Osteocyte (in vitro differentiated cells): ENCODE measurements around the gene MSANTD1. TPM values are rescaled to one million over a fixed set of nuclear protein-coding genes. Genes with fewer than 3 reads are reported as not detected.

Experiments used
- DNase-seq: peaks from one replicate; pipeline ENCODE4 v3.0.0; 2021; ENCODE audit warnings: mixed read lengths; ENCODE audit not compliant: unreplicated experiment; ENCODE audit errors: extremely low spot score
- H3K27ac Mint-ChIP-seq: one replicate; pipeline ENCODE4 v1.8.0; 2021; ENCODE audit warnings: mild to moderate bottlenecking, mixed read lengths; ENCODE audit not compliant: unreplicated experiment
- H3K27me3 Mint-ChIP-seq: one replicate; pipeline ENCODE4 v1.8.0; 2021; ENCODE audit warnings: mixed read lengths; ENCODE audit not compliant: unreplicated experiment
- H3K36me3 Mint-ChIP-seq: one replicate; pipeline ENCODE4 v1.8.0; 2021; ENCODE audit warnings: mixed read lengths; ENCODE audit not compliant: unreplicated experiment
- H3K4me1 Mint-ChIP-seq: one replicate; pipeline ENCODE4 v1.8.0; 2021; ENCODE audit warnings: mixed read lengths; ENCODE audit not compliant: unreplicated experiment
- H3K4me3 Mint-ChIP-seq: one replicate; pipeline ENCODE4 v1.8.0; 2021; ENCODE audit warnings: mild to moderate bottlenecking, moderate library complexity, mixed read lengths; ENCODE audit not compliant: unreplicated experiment
- H3K9me3 Mint-ChIP-seq: one replicate; pipeline ENCODE4 v1.8.0; 2021; ENCODE audit warnings: mixed read lengths; ENCODE audit not compliant: unreplicated experiment
- CTCF ChIP-seq: fragments of 200-600 bp; sonication (generic); IDR thresholded peaks from 2 replicates; pipeline ENCODE4 v1.5.0; 2021; ENCODE audit warnings: antibody characterized with exemption, mild to moderate bottlenecking, moderate library complexity
- total RNA-seq: library from RNA; stranded (reverse); gene quantifications from 2 replicates; pipeline ENCODE4 v1.2.1, GENCODE V29; 2021

The MSANTD1 gene
- total RNA-seq, 1 donor from 2014 or later: 0.83 TPM

DNA sequence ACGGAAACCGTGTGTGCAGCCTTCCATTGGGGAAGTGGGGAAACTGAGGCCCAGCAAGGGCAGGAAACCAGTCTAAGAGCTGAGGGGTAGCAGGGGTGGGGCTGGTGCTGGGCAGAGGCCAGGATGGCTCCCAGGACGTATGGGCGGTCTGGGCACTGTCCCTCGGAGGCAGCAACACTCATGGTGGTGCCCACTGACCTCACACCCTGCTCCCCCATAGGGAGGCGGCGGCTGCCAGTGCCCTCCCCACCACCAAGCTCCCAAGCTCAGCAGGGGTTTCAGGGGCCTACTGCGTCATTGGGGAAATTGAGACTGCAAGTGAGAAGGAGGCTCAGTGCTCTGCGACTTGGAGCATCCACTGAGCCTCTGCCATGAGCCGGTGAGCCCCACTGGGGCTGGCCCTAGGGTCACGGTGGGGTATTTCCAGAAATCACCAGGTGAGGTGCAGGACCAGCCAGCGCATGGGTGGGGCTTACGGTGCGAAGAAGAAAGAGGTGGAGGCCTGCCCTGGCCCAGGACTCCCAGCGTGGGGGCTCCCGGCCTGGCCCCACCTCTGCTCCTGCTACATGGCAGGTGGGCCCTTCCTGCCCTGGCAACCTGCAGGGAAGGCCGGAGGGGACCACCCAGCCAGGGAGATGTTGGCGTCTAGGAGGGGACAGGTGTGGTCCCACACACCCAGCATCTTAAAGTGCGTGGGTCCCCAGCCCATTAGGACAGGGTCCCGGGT is 915 bp downstream of the MSANTD1 start:
- no peak overlapping the region for H3K27ac Mint-ChIP-seq
- H3K27me3 Mint-ChIP-seq: no peaks in the 10 kb centered on the region
- no peaks in the 10 kb centered on the region for H3K36me3 Mint-ChIP-seq
- TF ChIP-seq CTCF: no peak
- H3K9me3 Mint-ChIP-seq: no peaks in the 10 kb centered on the region
- DNase-seq: no peak
- no peaks in the 10 kb centered on the region for H3K4me1 Mint-ChIP-seq
- no peak overlapping the region for H3K4me3 Mint-ChIP-seq

- Mint-ChIP-seq H3K9me3 (no peaks in the 10 kb centered on the region), H3K27ac (no peak overlapping the region), H3K4me3 (no peak overlapping the region), H3K27me3 (no peaks in the 10 kb centered on the region), H3K36me3 (no peaks in the 10 kb centered on the region), H3K4me1 (no peaks in the 10 kb centered on the region)
- no peak for DNase-seq
- no peak for TF ChIP-seq CTCF
Measured at GRCh38 chr4:3250438-3250955, 1.5 kb downstream of the MSANTD1 start.

- Mint-ChIP-seq H3K27ac (no peak overlapping the region), H3K9me3 (no peaks in the 10 kb centered on the region), H3K36me3 (no peaks in the 10 kb centered on the region), H3K27me3 (no peaks in the 10 kb centered on the region), H3K4me1 (no peaks in the 10 kb centered on the region), H3K4me3 (no peak overlapping the region)
- TF ChIP-seq CTCF: no peak
- DNase-seq: no peak
Measured at GRCh38 chr4:3250956-3251690, 2.2 kb downstream of the MSANTD1 start.

DNA sequence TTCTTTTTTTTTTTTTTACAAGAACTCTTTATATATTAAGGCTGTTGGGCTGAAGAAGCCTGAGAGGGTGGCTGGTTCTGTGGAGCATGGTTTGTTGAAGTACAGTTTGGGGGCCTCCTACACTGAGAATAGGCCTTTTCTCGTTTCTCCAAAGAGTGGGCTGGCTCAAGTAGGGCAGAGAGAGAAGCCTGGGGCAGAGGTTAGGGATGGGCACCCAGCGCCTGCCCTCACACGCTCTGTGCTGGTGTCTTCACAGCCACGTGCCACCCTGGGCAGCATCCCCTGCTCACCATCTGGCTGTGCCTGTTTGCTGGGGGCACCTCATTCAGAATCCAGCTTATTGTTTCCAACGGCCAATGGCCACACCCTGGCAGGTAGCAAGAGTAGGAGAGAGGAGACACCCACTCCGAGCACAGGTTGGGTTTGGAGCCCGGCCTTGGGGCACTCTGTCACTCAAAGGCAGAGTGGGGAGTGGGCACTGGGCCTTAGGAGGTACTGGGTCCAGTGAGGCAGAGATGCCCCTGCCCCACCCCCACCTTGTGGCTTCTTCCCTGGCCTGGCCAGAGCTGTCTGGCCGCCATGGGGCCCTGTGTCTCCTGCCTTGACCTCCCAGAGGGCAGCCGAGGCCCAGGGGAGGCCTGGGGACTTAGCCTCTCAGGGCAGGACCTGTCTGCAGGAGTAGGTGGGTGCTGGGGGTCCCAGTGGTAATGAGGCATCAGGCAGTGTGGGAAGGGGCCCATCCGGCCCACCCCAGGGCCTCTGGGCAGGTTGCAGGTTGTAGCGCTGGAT is 2.9 kb downstream of the MSANTD1 start:
- Mint-ChIP-seq H3K4me3 (no peak overlapping the region), H3K9me3 (no peaks in the 10 kb centered on the region), H3K4me1 (no peaks in the 10 kb centered on the region), H3K27me3 (no peaks in the 10 kb centered on the region), H3K36me3 (no peaks in the 10 kb centered on the region), H3K27ac (no peak overlapping the region)
- no peak for DNase-seq
- TF ChIP-seq CTCF: no peak

GRCh38 chr4:3252480-3252828 is 3.5 kb downstream of the MSANTD1 start:
- Mint-ChIP-seq H3K4me3 (no peak overlapping the region), H3K27me3 (no peaks in the 10 kb centered on the region), H3K9me3 (no peaks in the 10 kb centered on the region), H3K4me1 (no peaks in the 10 kb centered on the region), H3K27ac (no peak overlapping the region), H3K36me3 (no peaks in the 10 kb centered on the region)
- TF ChIP-seq CTCF: no peak
- no peak for DNase-seq
